Small intestine (tissue), 7 donors: ENCODE results near the gene TMEM135. TPM values are rescaled to one million over a fixed set of nuclear protein-coding genes. Genes with fewer than 3 reads are reported as not detected.

Experiments
- DNase-seq, 2 donors: peaks; one replicate each; pipeline versions ENCODE4 v3.0.0 to v3.0.0-alpha.2; 2013
- FAIRE-seq: peaks from 2 replicates; lab custom pipeline; 2012; peaks lifted over from hg19 to GRCh38; lab: Jason Lieb, UNC
- H3K27ac ChIP-seq, 3 donors: one replicate each; pipeline ENCODE4 v1.5.1; 2013; ENCODE audit warnings: low read length in 2 of 3, mild to moderate bottlenecking in 2 of 3, control low read depth in 1 of 3, inconsistent platforms in 1 of 3, low read depth in 1 of 3, moderate library complexity in 1 of 3
- H3K27me3 ChIP-seq, 3 donors: one replicate each; pipeline ENCODE4 v1.6.1; 2013; ENCODE audit warnings: low read length in 3 of 3, inconsistent platforms in 1 of 3; ENCODE audit not compliant: control insufficient read depth in 3 of 3, insufficient read depth in 3 of 3
- H3K36me3 ChIP-seq, 3 donors: one replicate each; pipeline ENCODE4 v1.6.1; 2013; ENCODE audit warnings: low read length in 3 of 3, inconsistent platforms in 1 of 3, low read depth in 1 of 3, mild to moderate bottlenecking in 1 of 3, moderate library complexity in 1 of 3; ENCODE audit not compliant: control insufficient read depth in 3 of 3, insufficient read depth in 2 of 3
- H3K4me1 ChIP-seq, 3 donors: one replicate each; pipeline ENCODE4 v1.6.1; 2013; ENCODE audit warnings: low read length in 2 of 3, inconsistent platforms in 1 of 3, low read depth in 1 of 3, mild to moderate bottlenecking in 1 of 3, moderate library complexity in 1 of 3; ENCODE audit not compliant: control insufficient read depth in 3 of 3, insufficient read depth in 2 of 3
- H3K4me3 ChIP-seq, 3 donors: one replicate each; pipeline ENCODE4 v1.5.1; 2013; ENCODE audit warnings: low read length in 3 of 3, control low read depth in 1 of 3, inconsistent platforms in 1 of 3, low read depth in 1 of 3, mild to moderate bottlenecking in 1 of 3, moderate library complexity in 1 of 3
- H3K9me3 ChIP-seq, 2 donors: one replicate each; pipeline ENCODE4 v1.6.1; 2013; ENCODE audit warnings: low read depth in 1 of 2, low read length in 1 of 2; ENCODE audit not compliant: control insufficient read depth in 2 of 2, insufficient read depth in 1 of 2
- WGBS, 3 donors: extraction: QIAGEN DNeasy Blood & Tissue Kit; methylation state at CpG; one replicate each; pipeline ENCODE4 v1.1.7; 2013; 5-methylcytosine and 5-hydroxymethylcytosine counted together
- polyA plus RNA-seq, 4 donors: library from polyadenylated mRNA; stranded (reverse) in 3 of 4; unstranded in 1 of 4; fragments of 200-250 nt in 3 of 4; fragments of 120-200 nt in 1 of 4; gene quantifications; one replicate each; pipeline versions ENCODE4 v1.2.1 to v1.2.3, GENCODE V29; 2013
- donor health status: healthy with polysubstance abuse.
- donor health status: control.
- donor health status: control.
- donor health status: Bipolar disorder and iron deficiency.
- donor health status: healthy.

TMEM135 gene
- polyA plus RNA-seq, 4 donors: 11.3 to 22.6 (median 14.1) TPM

DNA sequence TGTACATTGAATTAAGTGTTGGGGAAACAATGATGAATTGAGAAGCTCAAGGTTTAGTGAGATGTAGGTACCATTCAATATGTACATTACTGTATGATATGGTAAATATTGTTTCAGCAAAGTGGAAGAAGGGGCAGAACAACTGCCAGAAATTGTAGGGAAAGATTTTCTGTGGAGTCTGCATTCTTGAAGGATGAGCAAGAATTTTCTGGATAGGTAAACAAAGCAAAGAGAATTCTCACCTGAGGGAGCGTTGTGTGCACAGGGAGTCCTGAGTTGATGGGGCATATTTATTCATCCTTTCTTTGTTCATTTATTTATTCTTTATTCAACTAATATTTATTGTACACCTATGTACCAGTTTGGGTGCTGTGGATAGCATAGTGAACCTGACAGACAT is 83.2 kb downstream of the TMEM135 start:
- DNase-seq (no peak), FAIRE-seq (no peak)

DNA sequence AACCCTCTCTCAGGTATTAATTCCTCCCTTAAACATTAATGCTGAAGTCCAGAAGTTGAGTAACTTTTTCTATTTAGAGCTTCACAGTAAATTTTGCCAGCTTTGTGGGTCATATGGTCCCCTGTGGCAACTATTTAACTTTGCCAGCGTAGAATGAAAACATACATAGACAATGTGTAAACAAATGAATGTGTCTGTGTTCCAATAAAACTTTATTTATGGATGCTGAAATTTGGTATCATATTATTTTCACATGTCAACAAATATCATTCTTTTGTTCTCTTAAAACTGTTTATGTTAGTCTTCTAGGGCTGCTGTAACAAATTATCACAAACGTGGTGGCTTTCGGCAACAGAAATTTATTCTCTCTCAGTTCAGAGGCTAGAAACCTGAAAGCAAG is 85.1 kb downstream of the TMEM135 start:
- Histone ChIP-seq H3K4me1 (peaks cover 0 to 3% (median 0%) of the 10 kb centered on the region in 3 donors), H3K27me3 (no peaks in the 10 kb centered on the region), H3K27ac (no peak overlapping the region), H3K4me3 (no peak overlapping the region), H3K9me3 (no peaks in the 10 kb centered on the region), H3K36me3 (no peaks in the 10 kb centered on the region)
- FAIRE-seq (no peak), DNase-seq (no peak)
- WGBS, 3 donors: 91 to 97% (median 95%) methylated on average over 3 of the region's 3 CpGs

More for the DNA sequence above, 83.2 kb downstream of the TMEM135 start:
- Histone ChIP-seq H3K4me1 (peaks cover 0 to 3% (median 0%) of the 10 kb centered on the region in 3 donors), H3K36me3 (no peaks in the 10 kb centered on the region), H3K9me3 (no peaks in the 10 kb centered on the region), H3K27me3 (no peaks in the 10 kb centered on the region), H3K27ac (no peak overlapping the region), H3K4me3 (no peak overlapping the region)
- WGBS, 3 donors: 93 to 97% (median 96%) methylated on average over 1 of the region's 1 CpG

DNA sequence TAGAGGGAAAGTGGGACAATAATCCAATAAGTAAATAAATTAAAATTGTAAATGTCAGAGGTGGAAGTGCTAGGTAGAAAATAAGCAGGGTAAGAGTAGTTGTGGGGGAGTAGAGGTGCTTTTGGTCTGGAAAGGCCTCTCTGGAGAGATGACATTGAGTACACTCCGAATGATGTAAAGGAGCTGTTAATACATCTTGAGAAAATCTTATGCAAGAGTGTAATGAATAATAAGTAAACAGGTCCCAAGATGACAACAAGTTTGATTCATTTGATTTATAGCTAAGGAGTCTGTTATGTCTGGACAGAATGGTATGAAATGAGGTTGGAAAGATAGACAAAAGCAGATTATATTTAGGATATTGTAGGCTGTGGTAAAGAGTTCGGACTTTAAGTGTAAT is 87.5 kb downstream of the TMEM135 start:
- WGBS, 3 donors: 94 to 96% (median 94%) methylated on average over 2 of the region's 2 CpGs
- H3K27ac ChIP-seq: no peak overlapping the region

DNA sequence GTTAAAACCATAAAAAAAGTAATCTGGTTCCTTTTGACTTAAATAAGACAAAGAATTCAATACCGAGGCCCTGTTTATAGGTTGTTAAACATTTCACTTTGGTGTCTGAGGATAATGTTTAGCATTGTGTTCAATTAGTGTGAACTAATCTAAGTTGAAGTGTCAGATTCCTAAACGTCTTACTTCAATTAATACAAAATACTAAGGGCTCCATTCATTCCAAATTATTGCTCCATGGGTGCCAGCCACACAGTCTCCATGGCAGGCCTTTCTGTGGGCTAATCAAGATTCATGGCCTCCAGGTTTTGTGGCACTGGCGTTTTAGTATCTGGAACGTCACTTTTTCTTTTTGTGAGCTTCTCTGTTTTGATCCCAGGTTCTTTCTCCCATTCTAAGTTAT is 89.4 kb downstream of the TMEM135 start:
- no peak for FAIRE-seq
- no peak overlapping the region for H3K27ac ChIP-seq
- 65 to 70% (median 66%) methylated on average over 4 of the region's 4 CpGs for WGBS, 3 donors
- peaks cover 0 to 7% of the 10 kb centered on the region in 2 donors for H3K9me3 ChIP-seq
- peaks cover 0 to 3% (median 0%) of the 10 kb centered on the region in 3 donors for H3K4me1 ChIP-seq
- no peaks in the 10 kb centered on the region for H3K27me3 ChIP-seq
- no peak overlapping the region for H3K4me3 ChIP-seq
- DNase-seq: no peak
- H3K36me3 ChIP-seq: no peaks in the 10 kb centered on the region

More for the DNA sequence above, 87.5 kb downstream of the TMEM135 start:
- DNase-seq (no peak), FAIRE-seq (no peak)
- H3K27me3 ChIP-seq: no peaks in the 10 kb centered on the region
- no peak overlapping the region for H3K4me3 ChIP-seq
- H3K36me3 ChIP-seq: no peaks in the 10 kb centered on the region
- H3K4me1 ChIP-seq: peaks cover 0 to 3% (median 0%) of the 10 kb centered on the region in 3 donors
- H3K9me3 ChIP-seq: no peaks in the 10 kb centered on the region

DNA sequence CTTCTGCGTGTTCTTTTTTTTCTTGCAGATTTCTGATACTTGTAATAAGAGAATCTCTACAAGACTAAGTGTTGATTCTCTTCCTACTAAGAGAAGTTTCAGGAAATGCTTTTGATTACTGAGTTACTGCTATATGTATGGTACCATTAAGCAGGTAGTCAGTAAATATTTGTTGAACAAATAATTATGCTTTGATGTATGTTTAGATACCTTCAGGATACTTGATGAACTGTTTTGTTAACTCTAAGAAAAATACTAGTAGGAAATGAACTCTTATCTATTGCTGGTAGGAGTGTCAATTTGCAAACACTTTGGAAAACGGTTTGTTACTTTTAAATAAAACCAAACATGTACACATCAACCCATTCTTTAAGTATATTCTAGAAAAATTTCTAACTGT is 90.6 kb downstream of the TMEM135 start:
- Histone ChIP-seq H3K27ac (no peak overlapping the region), H3K36me3 (no peaks in the 10 kb centered on the region), H3K27me3 (no peaks in the 10 kb centered on the region), H3K4me3 (no peak overlapping the region), H3K9me3 (peaks cover 0 to 7% of the 10 kb centered on the region in 2 donors), H3K4me1 (peaks cover 0 to 3% (median 0%) of the 10 kb centered on the region in 3 donors)
- no peak for FAIRE-seq
- WGBS, 3 donors: 74 to 78% (median 78%) methylated on average over 2 of the region's 2 CpGs
- no peak for DNase-seq

DNA sequence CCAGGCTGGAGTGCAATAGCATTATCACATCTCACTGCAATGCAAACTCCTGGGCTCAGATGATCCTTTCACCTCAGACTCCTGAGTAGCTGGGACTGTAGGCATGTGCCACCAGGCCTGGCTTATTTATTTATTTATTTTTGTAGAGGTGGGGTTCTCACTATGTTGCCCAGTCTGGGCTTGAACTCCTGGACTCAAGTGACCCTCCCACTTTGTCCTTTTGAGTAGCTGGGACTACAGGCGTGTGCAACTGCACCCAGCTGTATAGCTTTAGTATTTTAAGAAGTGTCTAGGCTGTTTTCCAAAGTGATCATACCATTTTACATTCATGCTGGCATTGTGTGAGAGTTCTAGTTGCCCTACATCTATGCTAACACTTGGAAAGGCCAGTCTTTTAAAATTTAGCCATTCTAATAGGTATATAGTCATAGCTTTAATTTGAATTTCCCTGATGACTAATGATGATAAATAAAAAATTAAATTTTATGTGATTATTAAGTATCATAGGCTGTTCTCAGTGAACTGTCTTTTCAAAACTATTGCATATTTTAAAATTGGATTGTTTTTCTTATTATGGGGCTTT is 96.9 kb downstream of the TMEM135 start:
- no peaks in the 10 kb centered on the region for H3K4me1 ChIP-seq
- H3K36me3 ChIP-seq: peaks cover 0 to 3% (median 0%) of the 10 kb centered on the region in 3 donors
- H3K27me3 ChIP-seq: no peaks in the 10 kb centered on the region
- H3K4me3 ChIP-seq: no peak overlapping the region
- peaks cover 0 to 12% of the 10 kb centered on the region in 2 donors for H3K9me3 ChIP-seq
- H3K27ac ChIP-seq: no peak overlapping the region
- FAIRE-seq (no peak), DNase-seq (no peak)
- 94 to 98% (median 96%) methylated on average over 1 of the region's 1 CpG for WGBS, 3 donors

DNA sequence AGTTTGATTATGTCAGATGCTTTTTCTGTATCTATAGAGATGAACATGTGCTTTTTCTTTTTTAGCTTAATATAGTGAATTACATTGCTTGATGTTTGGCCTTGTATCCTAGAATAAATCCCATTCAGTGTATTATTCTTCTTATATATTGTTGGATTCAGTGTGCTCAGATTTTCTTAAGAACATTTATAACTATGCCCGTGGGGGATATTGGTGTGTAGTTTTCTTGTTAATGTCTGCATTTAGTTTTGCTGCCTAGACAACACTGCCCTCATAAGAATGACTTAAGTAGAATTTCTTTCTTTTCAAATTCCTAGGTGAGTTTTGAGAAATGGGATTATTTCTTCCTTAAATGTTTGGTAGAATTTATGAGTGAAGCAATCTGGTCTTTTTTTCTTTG is 98.5 kb downstream of the TMEM135 start:
- Histone ChIP-seq H3K27me3 (no peaks in the 10 kb centered on the region), H3K27ac (no peak overlapping the region), H3K9me3 (peaks cover 0 to 15% of the 10 kb centered on the region in 2 donors), H3K4me1 (no peaks in the 10 kb centered on the region), H3K4me3 (no peak overlapping the region), H3K36me3 (peaks cover 0 to 3% (median 0%) of the 10 kb centered on the region in 3 donors)
- 88 to 97% (median 95%) methylated on average over 1 of the region's 1 CpG for WGBS, 3 donors
- DNase-seq (no peak), FAIRE-seq (no peak)

DNA sequence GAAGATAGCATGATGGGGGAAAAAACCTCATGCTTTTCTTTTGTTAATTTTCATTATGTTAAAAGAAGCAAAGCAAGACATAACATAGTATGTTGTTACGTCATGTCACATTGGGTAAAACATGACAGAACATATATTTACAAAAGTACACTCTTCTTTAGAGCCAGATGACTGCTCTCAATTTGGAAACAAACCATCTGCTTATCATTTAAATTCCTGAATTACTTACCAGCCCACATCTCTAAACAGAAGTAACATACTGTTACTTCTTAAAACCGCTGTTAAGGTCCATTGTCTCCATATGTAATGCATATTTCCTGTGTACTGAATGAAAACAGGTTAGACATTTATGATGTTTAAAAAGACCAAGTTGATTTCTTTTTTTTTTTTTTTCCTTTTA is 100.0 kb downstream of the TMEM135 start:
- WGBS, 3 donors: 78 to 93% (median 91%) methylated on average over 2 of the region's 2 CpGs
- H3K27ac ChIP-seq: no peak overlapping the region
- FAIRE-seq (no peak), DNase-seq (no peak)
- H3K27me3 ChIP-seq: no peaks in the 10 kb centered on the region
- H3K4me1 ChIP-seq: no peaks in the 10 kb centered on the region
- peaks cover 0 to 8% of the 10 kb centered on the region in 2 donors for H3K9me3 ChIP-seq
- no peak overlapping the region for H3K4me3 ChIP-seq
- H3K36me3 ChIP-seq: peaks cover 0 to 3% (median 0%) of the 10 kb centered on the region in 3 donors

DNA sequence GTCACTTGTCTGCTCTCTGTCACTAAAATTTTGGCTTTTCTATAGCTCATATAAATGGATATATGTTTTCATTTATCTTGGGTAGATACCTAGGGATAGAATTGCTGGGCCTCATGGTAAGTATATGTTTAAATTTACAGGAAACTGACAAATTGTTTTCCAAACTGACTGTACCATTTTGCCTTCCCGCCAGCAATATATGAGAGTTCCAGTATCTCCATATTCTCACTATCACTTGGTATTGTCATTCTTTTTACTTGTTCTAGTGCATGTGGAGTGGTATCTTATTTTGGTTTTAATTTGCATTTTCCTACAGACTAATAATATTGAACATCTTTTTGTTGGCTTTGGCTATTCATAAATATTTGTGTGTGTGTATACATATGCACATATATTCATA is 101.7 kb downstream of the TMEM135 start:
- H3K4me3 ChIP-seq: no peak overlapping the region
- FAIRE-seq: no peak
- no peak overlapping the region for H3K27ac ChIP-seq
- DNase-seq: no peak
- H3K4me1 ChIP-seq: peaks cover 0 to 3% (median 0%) of the 10 kb centered on the region in 3 donors
- 52 to 97% (median 73%) methylated on average over 1 of the region's 1 CpG for WGBS, 3 donors
- H3K9me3 ChIP-seq: peaks cover 0 to 8% of the 10 kb centered on the region in 2 donors
- H3K27me3 ChIP-seq: no peaks in the 10 kb centered on the region
- H3K36me3 ChIP-seq: peaks cover 0 to 3% (median 0%) of the 10 kb centered on the region in 3 donors
